ENCODE measurements around the gene LRRTM3. TPM values are rescaled to one million over a fixed set of nuclear protein-coding genes. Genes with fewer than 3 reads are reported as not detected.

The LRRTM3 gene
- total and polyA plus RNA-seq, 7 donors = 0.09 to 0.16 (median 0.14) TPM; not detected in 4

DNA sequence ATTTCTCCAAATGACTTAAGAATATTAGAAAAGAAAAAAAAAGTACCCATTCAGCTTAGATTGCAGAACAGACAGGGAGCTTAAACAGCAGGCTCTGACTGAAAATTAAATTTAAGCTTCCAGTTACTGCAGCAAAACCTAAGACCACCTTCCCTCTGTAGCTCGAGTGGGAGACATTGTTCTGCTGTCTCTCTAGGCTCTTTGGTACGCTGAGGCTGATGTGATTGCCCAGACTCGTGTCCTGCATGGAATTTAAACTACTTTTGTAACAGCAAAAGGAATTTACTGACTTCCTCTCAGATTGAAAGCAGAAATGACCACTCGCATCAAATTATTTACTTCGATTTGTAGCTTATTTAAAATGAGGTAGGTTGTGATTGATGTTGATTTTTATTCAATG, 124.6 kb downstream of the LRRTM3 start:
- WGBS, 2 donors = 47 to 61% methylated on average over 5 of the region's 5 CpGs
- TF ChIP-seq EP300 (IDR thresholded peaks at IDR 0.05) = no peak
- TF ChIP-seq, protein P1, sequence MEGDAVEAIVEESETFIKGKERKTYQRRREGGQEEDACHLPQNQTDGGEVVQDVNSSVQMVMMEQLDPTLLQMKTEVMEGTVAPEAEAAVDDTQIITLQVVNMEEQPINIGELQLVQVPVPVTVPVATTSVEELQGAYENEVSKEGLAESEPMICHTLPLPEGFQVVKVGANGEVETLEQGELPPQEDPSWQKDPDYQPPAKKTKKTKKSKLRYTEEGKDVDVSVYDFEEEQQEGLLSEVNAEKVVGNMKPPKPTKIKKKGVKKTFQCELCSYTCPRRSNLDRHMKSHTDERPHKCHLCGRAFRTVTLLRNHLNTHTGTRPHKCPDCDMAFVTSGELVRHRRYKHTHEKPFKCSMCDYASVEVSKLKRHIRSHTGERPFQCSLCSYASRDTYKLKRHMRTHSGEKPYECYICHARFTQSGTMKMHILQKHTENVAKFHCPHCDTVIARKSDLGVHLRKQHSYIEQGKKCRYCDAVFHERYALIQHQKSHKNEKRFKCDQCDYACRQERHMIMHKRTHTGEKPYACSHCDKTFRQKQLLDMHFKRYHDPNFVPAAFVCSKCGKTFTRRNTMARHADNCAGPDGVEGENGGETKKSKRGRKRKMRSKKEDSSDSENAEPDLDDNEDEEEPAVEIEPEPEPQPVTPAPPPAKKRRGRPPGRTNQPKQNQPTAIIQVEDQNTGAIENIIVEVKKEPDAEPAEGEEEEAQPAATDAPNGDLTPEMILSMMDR (IDR thresholded peaks at IDR 0.05) = no peak
- no peak for TF ChIP-seq POLR2A (IDR thresholded peaks at IDR 0.05)
- no peak for TF ChIP-seq POLR2AphosphoS5 (IDR thresholded peaks at IDR 0.05)
- Histone ChIP-seq H3K27me3 (no peaks in the 10 kb centered on the region), H3K4me3 (no peak overlapping the region), H3K27ac (no peak overlapping the region), H3K9me3 (no peaks in the 10 kb centered on the region), H3K36me3 (no peaks in the 10 kb centered on the region), H3K4me1 (no peaks in the 10 kb centered on the region)
- no peak for DNase-seq
- intact Hi-C loops (cut with DNase I) = no loop called here

- no peak for DNase-seq
- no peaks in the 10 kb centered on the region for H3K4me1 ChIP-seq
- no peaks in the 10 kb centered on the region for H3K9me3 ChIP-seq
- intact Hi-C loops (cut with DNase I) = no loop called here
- no peaks in the 10 kb centered on the region for H3K27me3 ChIP-seq
- TF ChIP-seq POLR2AphosphoS5 (IDR thresholded peaks at IDR 0.05) (no peak), EP300 (IDR thresholded peaks at IDR 0.05) (no peak), POLR2A (IDR thresholded peaks at IDR 0.05) (no peak)
- TF ChIP-seq, protein P1 (IDR thresholded peaks at IDR 0.05) = no peak
- H3K27ac ChIP-seq = no peak overlapping the region
- H3K4me3 ChIP-seq = no peak overlapping the region
- WGBS, 2 donors = 85 to 91% methylated on average over 1 of the region's 1 CpG
- no peaks in the 10 kb centered on the region for H3K36me3 ChIP-seq
Observed at GRCh38 chr10:67072654-67073053, 146.8 kb downstream of the LRRTM3 start.

DNA sequence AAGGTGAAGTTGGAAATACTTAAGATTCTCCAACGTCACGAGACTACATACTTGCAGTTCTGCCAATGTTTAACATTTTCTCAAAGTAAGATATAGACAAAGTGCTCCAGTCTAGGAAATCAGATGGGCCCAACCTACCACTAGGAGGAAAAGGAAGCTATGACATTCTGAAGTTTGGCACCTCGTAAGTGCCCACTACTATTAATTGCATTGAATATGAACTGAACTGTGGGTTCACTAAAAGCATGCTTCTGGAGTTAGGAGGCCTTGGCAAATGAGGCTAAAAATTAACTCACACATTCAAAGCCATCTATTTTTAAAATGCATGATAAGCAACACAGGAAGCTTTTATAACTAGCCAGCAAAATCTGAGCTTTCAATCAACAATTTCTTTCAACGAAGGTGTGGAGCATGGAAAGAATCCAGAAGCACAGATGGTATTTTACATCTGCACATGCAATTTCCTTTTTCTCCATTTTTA, 149.7 kb downstream of the LRRTM3 start:
- H3K4me3 ChIP-seq = no peak overlapping the region
- no peaks in the 10 kb centered on the region for H3K9me3 ChIP-seq
- H3K27ac ChIP-seq = no peak overlapping the region

DNA sequence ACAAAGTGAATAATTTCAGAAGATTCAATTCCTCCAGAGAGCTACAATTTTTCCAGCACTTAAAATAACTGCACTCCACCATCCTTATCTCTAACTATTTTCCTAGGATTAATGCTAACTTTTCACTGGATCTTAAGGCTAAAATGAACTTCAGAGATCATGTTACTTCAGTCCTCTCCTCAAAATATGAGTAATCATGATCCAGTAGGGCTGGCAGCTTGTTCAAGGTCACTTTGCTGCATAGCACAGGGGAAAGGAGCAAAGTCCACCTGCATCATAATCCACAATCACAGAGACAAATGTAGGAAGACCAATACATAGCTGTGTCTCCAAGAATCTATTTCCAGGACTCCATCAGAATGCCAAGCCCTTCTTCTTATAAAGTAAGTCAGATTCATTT, 150.3 kb downstream of the LRRTM3 start:
- no peak overlapping the region for H3K27ac ChIP-seq
- H3K4me3 ChIP-seq = no peak overlapping the region
- no peaks in the 10 kb centered on the region for H3K36me3 ChIP-seq
- no peak for DNase-seq
- no peaks in the 10 kb centered on the region for H3K4me1 ChIP-seq
- TF ChIP-seq POLR2A (IDR thresholded peaks at IDR 0.05) (no peak), POLR2AphosphoS5 (IDR thresholded peaks at IDR 0.05) (no peak), EP300 (IDR thresholded peaks at IDR 0.05) (no peak)
- TF ChIP-seq, protein P1 (IDR thresholded peaks at IDR 0.05) = no peak
- intact Hi-C loops (cut with DNase I) = no loop called here
- no peaks in the 10 kb centered on the region for H3K27me3 ChIP-seq
- H3K9me3 ChIP-seq = no peaks in the 10 kb centered on the region

More for the DNA sequence above, 149.7 kb downstream of the LRRTM3 start:
- Histone ChIP-seq H3K4me1 (no peaks in the 10 kb centered on the region), H3K36me3 (no peaks in the 10 kb centered on the region), H3K27me3 (no peaks in the 10 kb centered on the region)
- no peak for DNase-seq
- TF ChIP-seq POLR2A (IDR thresholded peaks at IDR 0.05) = no peak
- TF ChIP-seq EP300 (IDR thresholded peaks at IDR 0.05) = no peak
- TF ChIP-seq, protein P1 (IDR thresholded peaks at IDR 0.05) = no peak
- TF ChIP-seq POLR2AphosphoS5 (IDR thresholded peaks at IDR 0.05) = no peak
- intact Hi-C loops (cut with DNase I) = no loop called here
- 17 to 58% methylated on average over 4 of the region's 4 CpGs for whole genome bisulfite sequencing, 2 donors

DNA sequence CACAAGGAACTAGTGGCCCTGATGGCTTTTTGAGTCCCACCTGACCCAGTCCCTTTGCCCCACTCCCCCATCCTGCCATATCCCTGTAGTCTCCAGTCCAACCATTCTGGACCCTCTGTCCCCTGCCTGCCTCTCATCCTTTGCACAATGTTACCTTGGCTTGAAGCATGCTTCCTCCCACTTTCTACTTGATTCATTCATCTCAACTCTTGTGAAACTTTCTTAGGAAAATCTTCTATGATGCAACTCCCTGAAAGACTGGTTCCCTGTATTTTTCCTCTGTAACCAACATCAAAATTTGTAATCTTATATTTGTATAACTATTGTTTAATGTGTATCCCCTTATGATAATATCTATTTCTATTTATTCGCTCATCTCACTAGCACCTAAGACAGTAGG, 151.5 kb downstream of the LRRTM3 start:
- no peaks in the 10 kb centered on the region for H3K27me3 ChIP-seq
- no peak overlapping the region for H3K4me3 ChIP-seq
- DNase-seq = no peak
- H3K36me3 ChIP-seq = no peaks in the 10 kb centered on the region
- intact Hi-C loops (cut with DNase I) = no loop called here
- WGBS, 2 donors = 96 to 99% methylated on average over 1 of the region's 1 CpG
- H3K9me3 ChIP-seq = no peaks in the 10 kb centered on the region
- TF ChIP-seq, protein P1 (IDR thresholded peaks at IDR 0.05) = no peak
- no peak for TF ChIP-seq POLR2A (IDR thresholded peaks at IDR 0.05)
- TF ChIP-seq EP300 (IDR thresholded peaks at IDR 0.05) = no peak
- TF ChIP-seq POLR2AphosphoS5 (IDR thresholded peaks at IDR 0.05) = no peak
- no peak overlapping the region for H3K27ac ChIP-seq
- H3K4me1 ChIP-seq = no peaks in the 10 kb centered on the region

Measured in sigmoid colon (tissue), 7 donors.